Left ventricle myocardium inferior (tissue), 1 donor: ENCODE data around the gene CYRIA. TPM values are rescaled to one million over a fixed set of nuclear protein-coding genes. Genes with fewer than 3 reads are reported as not detected.

Experiments used
- DNase-seq: peaks from one replicate; pipeline ENCODE4 v3.0.0-alpha.2; 2020
- H3K27ac ChIP-seq: fragments of 200-600 bp; replicated peaks from 2 replicates; pipeline ENCODE4 v1.8.0; 2021
- H3K27me3 ChIP-seq: fragments of 200-600 bp; 2 replicates; pipeline ENCODE4 v1.8.0; 2021; ENCODE audit warnings: low read depth
- H3K36me3 ChIP-seq: fragments of 200-600 bp; 2 replicates; pipeline ENCODE4 v1.8.0; 2021
- H3K4me1 ChIP-seq: fragments of 200-600 bp; 2 replicates; pipeline ENCODE4 v1.8.0; 2021
- H3K4me3 ChIP-seq: fragments of 200-600 bp; 2 replicates; pipeline ENCODE4 v1.8.0; 2021; ENCODE audit warnings: mild to moderate bottlenecking, moderate library complexity
- H3K9me3 ChIP-seq: fragments of 200-600 bp; replicated peaks from 2 replicates; pipeline ENCODE4 v1.8.0; 2021
- CTCF ChIP-seq: fragments of 200-600 bp; IDR thresholded peaks from 2 replicates; pipeline ENCODE4 v1.8.0; 2021; ENCODE audit warnings: antibody characterized with exemption, mild to moderate bottlenecking, borderline replicate concordance
- intact Hi-C: fragments of 100-400 bp; cut with micrococcal nuclease; formaldehyde crosslinking; loops from one replicate; pipeline ENCODE4 v1.11.0; 2022
- total RNA-seq: library from RNA; stranded (reverse); fragmentation: NEBNext Ultra II Directional; extraction: Animal tissue kit (Norgen Biotek cat#: 25700); gene quantifications from one replicate; pipeline ENCODE4 v1.2.1, GENCODE V29; 2021
- donor health status: DM: no; HTN: yes; CAD: no; lungs with severe emphysema.

CYRIA gene
- total RNA-seq, 1 donor from 2014 or later, result 4.1 TPM

GRCh38 chr2:16658076-16658739, 7.4 kb downstream of the CYRIA start:
- intact Hi-C loops, result no loop called here
- TF ChIP-seq CTCF, result no peak
- H3K4me1 ChIP-seq, result peaks cover 80% of the 10 kb centered on the region

GRCh38 chr2:16657671-16658070, 8.0 kb downstream of the CYRIA start:
- no peak for TF ChIP-seq CTCF
- no peak for DNase-seq
- no peak overlapping the region for H3K4me3 ChIP-seq
- H3K36me3 ChIP-seq, result no peaks in the 10 kb centered on the region
- peaks cover 81% of the 10 kb centered on the region for H3K4me1 ChIP-seq
- H3K9me3 ChIP-seq, result no peaks in the 10 kb centered on the region
- intact Hi-C loops, result no loop called here
- H3K27me3 ChIP-seq, result no peaks in the 10 kb centered on the region
- peak overlapping the region; percentile 70 for H3K27ac ChIP-seq

More at GRCh38 chr2:16658076-16658739, 7.4 kb downstream of the CYRIA start:
- Histone ChIP-seq H3K27ac (peak overlapping the region; percentile 70), H3K9me3 (no peaks in the 10 kb centered on the region), H3K27me3 (no peaks in the 10 kb centered on the region), H3K4me3 (no peak overlapping the region), H3K36me3 (no peaks in the 10 kb centered on the region)
- DNase-seq, result no peak

GRCh38 chr2:16656784-16657391, 8.7 kb downstream of the CYRIA start:
- H3K27me3 ChIP-seq, result no peaks in the 10 kb centered on the region
- peaks cover 81% of the 10 kb centered on the region for H3K4me1 ChIP-seq
- no peaks in the 10 kb centered on the region for H3K36me3 ChIP-seq
- no peak for TF ChIP-seq CTCF
- no peak overlapping the region for H3K4me3 ChIP-seq
- no peaks in the 10 kb centered on the region for H3K9me3 ChIP-seq
- DNase-seq, result no peak
- H3K27ac ChIP-seq, result peak overlapping the region; percentile 70
- intact Hi-C loops, result no loop called here

- H3K36me3 ChIP-seq, result no peaks in the 10 kb centered on the region
- H3K4me3 ChIP-seq, result no peak overlapping the region
- peaks cover 87% of the 10 kb centered on the region for H3K4me1 ChIP-seq
- intact Hi-C loops, result no loop called here
- H3K27me3 ChIP-seq, result no peaks in the 10 kb centered on the region
- H3K9me3 ChIP-seq, result no peaks in the 10 kb centered on the region
- TF ChIP-seq CTCF, result no peak
- peak overlapping the region; percentile 70 for H3K27ac ChIP-seq
- no peak for DNase-seq
These were observed 9.6 kb downstream of the CYRIA start for GRCh38 chr2:16655905-16656642.

GRCh38 chr2:16655445-16655837, 10.2 kb downstream of the CYRIA start:
- Histone ChIP-seq H3K4me1 (peaks cover 94% of the 10 kb centered on the region), H3K27ac (peak overlapping the region; percentile 70), H3K9me3 (no peaks in the 10 kb centered on the region), H3K36me3 (no peaks in the 10 kb centered on the region), H3K4me3 (no peak overlapping the region), H3K27me3 (no peaks in the 10 kb centered on the region)
- no peak for DNase-seq
- intact Hi-C loops, result no loop called here
- no peak for TF ChIP-seq CTCF
